Activated CD4-positive, alpha-beta T cell treated with anti-CD3 and anti-CD28 coated beads, Interleukin-2, amount 10 ng/mL, durations not matched to agents 24 days and 14 days (primary cell): Measurements from ENCODE around the gene NELL1. TPM values are rescaled to one million over a fixed set of nuclear protein-coding genes. Genes with fewer than 3 reads are reported as not detected.

Experiments used
- DNase-seq: peaks from one replicate; pipeline ENCODE4 v3.0.0; 2022
- H3K27ac Mint-ChIP-seq: one replicate; pipeline ENCODE4 v1.8.0; 2022; ENCODE audit warnings: mild to moderate bottlenecking, mixed read lengths
- H3K27me3 Mint-ChIP-seq: one replicate; pipeline ENCODE4 v1.8.0; 2022; ENCODE audit warnings: mixed read lengths
- H3K36me3 Mint-ChIP-seq: one replicate; pipeline ENCODE4 v1.8.0; 2022; ENCODE audit warnings: low read depth, mild to moderate bottlenecking, mixed read lengths
- H3K4me1 Mint-ChIP-seq: one replicate; pipeline ENCODE4 v1.8.0; 2021; ENCODE audit warnings: mixed read lengths
- H3K4me3 Mint-ChIP-seq: one replicate; pipeline ENCODE4 v1.8.0; 2022; ENCODE audit warnings: mild to moderate bottlenecking, moderate library complexity, mixed read lengths
- H3K9me3 Mint-ChIP-seq: one replicate; pipeline ENCODE4 v1.8.0; 2021; ENCODE audit warnings: mixed read lengths
- intact Hi-C: fragments of 100-400 bp; cut with micrococcal nuclease; formaldehyde crosslinking; loops from one replicate; pipeline ENCODE4 v1.15.1; 2023
- total RNA-seq: library from RNA; stranded (reverse); gene quantifications from 2 replicates; pipeline ENCODE4 v1.2.3, GENCODE V29; 2022

Gene NELL1
- total RNA-seq, 1 donor from 2014 or later, result not detected

GRCh38 chr11:20762116-20762844 lies 92.9 kb downstream of the NELL1 start:
- Mint-ChIP-seq H3K27me3 (no peaks in the 10 kb centered on the region), H3K36me3 (no peaks in the 10 kb centered on the region), H3K27ac (no peak overlapping the region), H3K4me3 (no peak overlapping the region), H3K4me1 (no peaks in the 10 kb centered on the region), H3K9me3 (no peaks in the 10 kb centered on the region)
- no peak for DNase-seq
- intact Hi-C loops, result no loop called here

DNA sequence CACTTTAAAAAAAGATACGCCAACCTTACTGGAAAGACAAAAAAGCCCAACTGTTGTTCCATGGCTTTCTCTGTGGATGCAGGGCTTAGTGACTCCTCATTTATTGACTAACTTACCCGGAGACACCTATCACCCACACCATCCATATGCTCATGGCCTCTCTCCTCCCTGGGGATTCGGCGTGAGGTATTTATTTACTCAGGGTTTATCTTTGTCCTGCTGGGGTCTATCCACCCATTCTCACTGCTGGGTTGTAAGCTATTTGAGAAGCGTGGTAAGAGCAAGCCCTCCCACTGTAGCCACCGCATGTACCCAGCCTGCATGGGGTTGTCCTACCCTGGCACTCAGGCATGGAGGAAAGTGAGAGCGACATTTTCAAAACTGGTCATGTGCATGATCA lies 93.6 kb downstream of the NELL1 start:
- no peaks in the 10 kb centered on the region for H3K27me3 Mint-ChIP-seq
- no peak overlapping the region for H3K27ac Mint-ChIP-seq
- intact Hi-C loops, result no loop called here
- H3K36me3 Mint-ChIP-seq, result no peaks in the 10 kb centered on the region
- no peaks in the 10 kb centered on the region for H3K9me3 Mint-ChIP-seq
- no peaks in the 10 kb centered on the region for H3K4me1 Mint-ChIP-seq
- no peak overlapping the region for H3K4me3 Mint-ChIP-seq
- DNase-seq, result no peak

GRCh38 chr11:20770414-20770946 lies 101.1 kb downstream of the NELL1 start:
- no peak overlapping the region for H3K27ac Mint-ChIP-seq
- no peak for DNase-seq
- H3K4me3 Mint-ChIP-seq, result no peak overlapping the region
- H3K4me1 Mint-ChIP-seq, result no peaks in the 10 kb centered on the region
- intact Hi-C loops, result no loop called here
- H3K27me3 Mint-ChIP-seq, result no peaks in the 10 kb centered on the region
- H3K36me3 Mint-ChIP-seq, result no peaks in the 10 kb centered on the region
- H3K9me3 Mint-ChIP-seq, result no peaks in the 10 kb centered on the region

GRCh38 chr11:20771026-20771425 lies 101.6 kb downstream of the NELL1 start:
- no peaks in the 10 kb centered on the region for H3K4me1 Mint-ChIP-seq
- no peaks in the 10 kb centered on the region for H3K27me3 Mint-ChIP-seq
- H3K9me3 Mint-ChIP-seq, result no peaks in the 10 kb centered on the region
- DNase-seq, result no peak
- H3K4me3 Mint-ChIP-seq, result no peak overlapping the region
- no peak overlapping the region for H3K27ac Mint-ChIP-seq
- no peaks in the 10 kb centered on the region for H3K36me3 Mint-ChIP-seq
- intact Hi-C loops, result no loop called here

- intact Hi-C loops, result no loop called here
- Mint-ChIP-seq H3K4me1 (no peaks in the 10 kb centered on the region), H3K36me3 (no peaks in the 10 kb centered on the region), H3K9me3 (no peaks in the 10 kb centered on the region), H3K4me3 (no peak overlapping the region), H3K27me3 (no peaks in the 10 kb centered on the region), H3K27ac (no peak overlapping the region)
- DNase-seq, result no peak
Observed at GRCh38 chr11:20771681-20772080, 102.3 kb downstream of the NELL1 start.

- Mint-ChIP-seq H3K27me3 (no peaks in the 10 kb centered on the region), H3K9me3 (no peaks in the 10 kb centered on the region), H3K27ac (no peak overlapping the region), H3K36me3 (no peaks in the 10 kb centered on the region), H3K4me3 (no peak overlapping the region), H3K4me1 (no peaks in the 10 kb centered on the region)
- no peak for DNase-seq
- intact Hi-C loops, result no loop called here
Observed at GRCh38 chr11:20775331-20775730, 105.9 kb downstream of the NELL1 start.

GRCh38 chr11:20782775-20783174 lies 113.4 kb downstream of the NELL1 start:
- Mint-ChIP-seq H3K4me3 (no peak overlapping the region), H3K36me3 (no peaks in the 10 kb centered on the region), H3K4me1 (no peaks in the 10 kb centered on the region), H3K9me3 (no peaks in the 10 kb centered on the region), H3K27ac (no peak overlapping the region), H3K27me3 (no peaks in the 10 kb centered on the region)
- no peak for DNase-seq
- intact Hi-C loops, result no loop called here

GRCh38 chr11:20783220-20783619 lies 113.8 kb downstream of the NELL1 start:
- H3K36me3 Mint-ChIP-seq, result no peaks in the 10 kb centered on the region
- no peaks in the 10 kb centered on the region for H3K27me3 Mint-ChIP-seq
- intact Hi-C loops, result no loop called here
- DNase-seq, result no peak
- no peaks in the 10 kb centered on the region for H3K9me3 Mint-ChIP-seq
- no peaks in the 10 kb centered on the region for H3K4me1 Mint-ChIP-seq
- no peak overlapping the region for H3K27ac Mint-ChIP-seq
- H3K4me3 Mint-ChIP-seq, result no peak overlapping the region

DNA sequence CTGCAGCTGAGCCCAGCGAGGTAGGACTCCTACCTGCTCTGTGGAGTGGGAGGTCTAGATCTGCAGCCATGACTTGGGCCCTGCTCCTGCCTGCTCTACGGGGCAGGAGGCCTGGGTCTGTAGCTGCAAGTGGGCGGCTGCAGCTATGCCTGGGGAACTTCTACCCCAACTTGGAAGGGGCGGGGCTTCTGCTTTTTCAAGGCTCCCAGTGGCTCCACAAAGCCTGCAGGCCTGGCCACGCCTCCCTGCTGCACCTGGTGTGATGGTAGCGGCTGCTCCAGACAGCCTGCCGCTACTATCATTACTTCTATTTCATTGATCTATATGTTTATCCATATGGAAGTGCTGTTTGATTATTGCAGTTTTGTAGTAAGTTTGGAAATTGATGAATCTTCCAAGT lies 121.2 kb downstream of the NELL1 start:
- DNase-seq, result no peak
- Mint-ChIP-seq H3K4me1 (no peaks in the 10 kb centered on the region), H3K27me3 (no peaks in the 10 kb centered on the region), H3K4me3 (no peak overlapping the region), H3K9me3 (no peaks in the 10 kb centered on the region), H3K36me3 (no peaks in the 10 kb centered on the region), H3K27ac (no peak overlapping the region)
- intact Hi-C loops, result no loop called here

- no peaks in the 10 kb centered on the region for H3K27me3 Mint-ChIP-seq
- H3K4me3 Mint-ChIP-seq, result no peak overlapping the region
- no peaks in the 10 kb centered on the region for H3K36me3 Mint-ChIP-seq
- no peaks in the 10 kb centered on the region for H3K4me1 Mint-ChIP-seq
- H3K9me3 Mint-ChIP-seq, result peaks cover 4% of the 10 kb centered on the region
- intact Hi-C loops, result no loop called here
- no peak overlapping the region for H3K27ac Mint-ChIP-seq
- no peak for DNase-seq
Observed at GRCh38 chr11:20795005-20795404, 125.6 kb downstream of the NELL1 start.

- no peak overlapping the region for H3K27ac Mint-ChIP-seq
Observed at GRCh38 chr11:20808328-20808727, 138.9 kb downstream of the NELL1 start.

DNA sequence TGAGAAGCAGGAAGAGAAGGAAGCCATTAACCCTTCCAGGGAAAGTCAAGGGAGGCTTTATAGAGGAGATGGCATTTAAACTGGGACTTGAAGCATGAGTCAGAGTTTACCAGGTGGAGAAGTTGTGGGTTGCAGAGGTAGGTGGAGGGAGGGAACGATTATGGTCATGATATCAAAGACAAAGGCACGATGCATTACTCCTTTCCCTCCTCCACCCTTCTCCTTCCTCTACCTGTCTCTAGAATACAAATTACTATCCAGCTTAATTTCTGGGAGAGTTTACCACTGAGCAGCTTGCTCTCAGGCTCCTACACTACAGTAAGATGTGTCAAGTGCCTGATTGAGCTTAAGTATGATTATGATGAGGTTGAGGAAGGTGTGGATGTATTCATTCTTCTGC lies 151.7 kb downstream of the NELL1 start:
- no peak for DNase-seq
- intact Hi-C loops, result no loop called here
- H3K9me3 Mint-ChIP-seq, result peaks cover 7% of the 10 kb centered on the region
- no peak overlapping the region for H3K27ac Mint-ChIP-seq
- no peaks in the 10 kb centered on the region for H3K36me3 Mint-ChIP-seq
- H3K4me3 Mint-ChIP-seq, result no peak overlapping the region
- H3K4me1 Mint-ChIP-seq, result no peaks in the 10 kb centered on the region
- no peaks in the 10 kb centered on the region for H3K27me3 Mint-ChIP-seq

More at GRCh38 chr11:20808328-20808727, 138.9 kb downstream of the NELL1 start:
- no peaks in the 10 kb centered on the region for H3K4me1 Mint-ChIP-seq
- no peaks in the 10 kb centered on the region for H3K36me3 Mint-ChIP-seq
- H3K27me3 Mint-ChIP-seq, result no peaks in the 10 kb centered on the region
- DNase-seq, result peak; percentile 40
- H3K9me3 Mint-ChIP-seq, result peaks cover 3% of the 10 kb centered on the region
- intact Hi-C loops, result no loop called here
- no peak overlapping the region for H3K4me3 Mint-ChIP-seq

- no peak for DNase-seq
- Mint-ChIP-seq H3K9me3 (peaks cover 7% of the 10 kb centered on the region), H3K27ac (no peak overlapping the region), H3K36me3 (no peaks in the 10 kb centered on the region), H3K4me1 (no peaks in the 10 kb centered on the region), H3K4me3 (no peak overlapping the region), H3K27me3 (no peaks in the 10 kb centered on the region)
- intact Hi-C loops, result no loop called here
Observed at GRCh38 chr11:20821470-20821869, 152.1 kb downstream of the NELL1 start.

DNA sequence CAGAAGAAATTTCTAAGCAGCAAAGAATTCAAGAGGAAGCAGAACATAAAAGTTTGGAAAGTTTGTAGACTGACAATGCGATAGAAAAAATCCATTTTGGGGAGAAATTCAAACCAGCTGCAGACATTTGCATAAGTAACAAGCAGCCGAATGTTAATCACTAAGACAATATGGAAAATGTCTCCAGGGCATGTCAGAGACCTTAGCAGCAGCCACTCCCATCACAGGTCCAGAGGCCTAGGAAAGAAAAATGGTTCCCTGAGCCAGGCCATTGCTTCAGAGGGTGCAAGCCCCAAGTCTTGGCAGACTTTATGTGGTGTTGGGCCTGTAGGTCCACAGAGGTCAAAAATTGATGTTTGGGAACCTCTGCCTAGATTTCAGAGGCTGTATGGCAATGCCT lies 155.4 kb downstream of the NELL1 start:
- Mint-ChIP-seq H3K36me3 (no peaks in the 10 kb centered on the region), H3K4me3 (no peak overlapping the region), H3K9me3 (peaks cover 3% of the 10 kb centered on the region), H3K27ac (no peak overlapping the region), H3K27me3 (no peaks in the 10 kb centered on the region), H3K4me1 (no peaks in the 10 kb centered on the region)
- intact Hi-C loops, result no loop called here
- DNase-seq, result no peak

DNA sequence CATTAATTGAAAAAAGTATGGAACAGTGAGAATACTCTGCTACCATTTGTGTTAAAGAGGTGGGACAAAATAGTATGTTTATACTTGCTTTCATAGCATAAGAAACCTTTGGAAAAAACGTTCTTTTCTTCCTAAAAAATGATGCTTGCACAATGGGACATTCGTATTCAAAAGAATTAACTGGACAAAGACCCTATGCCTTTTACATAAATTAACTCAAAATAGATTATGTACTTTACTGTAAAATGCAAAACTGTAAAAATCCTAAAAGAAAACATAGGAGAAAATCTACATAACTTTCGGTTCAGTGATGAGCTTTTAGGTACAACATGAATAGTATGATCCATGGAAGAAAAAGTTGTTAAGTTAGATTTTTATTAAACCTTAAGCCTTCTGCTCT lies 166.2 kb downstream of the NELL1 start:
- H3K36me3 Mint-ChIP-seq, result no peaks in the 10 kb centered on the region
- H3K9me3 Mint-ChIP-seq, result no peaks in the 10 kb centered on the region
- H3K4me1 Mint-ChIP-seq, result no peaks in the 10 kb centered on the region
- no peak overlapping the region for H3K27ac Mint-ChIP-seq
- no peaks in the 10 kb centered on the region for H3K27me3 Mint-ChIP-seq
- DNase-seq, result no peak
- no peak overlapping the region for H3K4me3 Mint-ChIP-seq
- intact Hi-C loops, result no loop called here
